NAMALWA (cell line): ENCODE data around the gene KCNA5.

ENCODE experiments used
- DNase-seq: peaks from one replicate; pipeline ENCODE4 v3.0.0-alpha.2; 2015; ENCODE audit warnings: low spot score

The KCNA5 gene

DNA sequence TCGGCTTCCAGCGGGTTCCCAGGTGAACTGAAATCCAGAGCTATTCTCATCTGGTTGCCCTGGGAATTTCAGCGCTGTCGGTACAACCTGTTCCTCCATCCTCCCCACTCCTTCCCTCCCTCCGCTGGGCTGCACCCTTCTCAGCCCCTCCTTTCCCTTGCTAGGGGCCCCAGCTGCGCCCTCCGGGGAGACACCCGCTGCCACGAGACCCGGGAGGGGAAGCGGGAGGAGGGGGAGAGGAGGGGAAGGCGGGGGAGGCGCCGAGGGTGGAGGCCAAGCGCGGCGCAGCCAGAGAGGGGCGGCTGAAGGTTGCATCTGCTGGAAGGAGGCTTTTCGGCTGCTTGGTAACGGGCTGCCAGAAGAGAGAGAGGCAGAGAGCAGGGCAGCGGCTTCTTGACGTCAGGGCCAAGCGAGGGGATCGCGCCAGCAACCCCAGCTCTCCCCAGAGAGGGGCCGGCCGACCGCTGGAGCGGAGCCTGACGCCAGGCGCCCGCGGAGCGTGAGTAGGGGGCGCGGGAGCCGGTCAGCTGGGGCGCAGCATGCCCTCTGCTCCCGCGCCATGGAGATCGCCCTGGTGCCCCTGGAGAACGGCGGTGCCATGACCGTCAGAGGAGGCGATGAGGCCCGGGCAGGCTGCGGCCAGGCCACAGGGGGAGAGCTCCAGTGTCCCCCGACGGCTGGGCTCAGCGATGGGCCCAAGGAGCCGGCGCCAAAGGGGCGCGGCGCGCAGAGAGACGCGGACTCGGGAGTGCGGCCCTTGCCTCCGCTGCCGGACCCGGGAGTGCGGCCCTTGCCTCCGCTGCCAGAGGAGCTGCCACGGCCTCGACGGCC, at the start of gene KCNA5:
Gene KCNA5 (plus strand): TSS at position 291 of the 831 bp plus-strand sequence. CDS start 269 bp downstream, at position 560.
- no peak for DNase-seq

- no peak for DNase-seq
Measured at GRCh38 chr12:4994622-4995021, 49.1 kb upstream of the KCNA5 start.

GRCh38 chr12:4996714-4997113, 47.0 kb upstream of the KCNA5 start:
- no peak for DNase-seq

GRCh38 chr12:4997939-4998338, 45.7 kb upstream of the KCNA5 start:
- no peak for DNase-seq

DNA sequence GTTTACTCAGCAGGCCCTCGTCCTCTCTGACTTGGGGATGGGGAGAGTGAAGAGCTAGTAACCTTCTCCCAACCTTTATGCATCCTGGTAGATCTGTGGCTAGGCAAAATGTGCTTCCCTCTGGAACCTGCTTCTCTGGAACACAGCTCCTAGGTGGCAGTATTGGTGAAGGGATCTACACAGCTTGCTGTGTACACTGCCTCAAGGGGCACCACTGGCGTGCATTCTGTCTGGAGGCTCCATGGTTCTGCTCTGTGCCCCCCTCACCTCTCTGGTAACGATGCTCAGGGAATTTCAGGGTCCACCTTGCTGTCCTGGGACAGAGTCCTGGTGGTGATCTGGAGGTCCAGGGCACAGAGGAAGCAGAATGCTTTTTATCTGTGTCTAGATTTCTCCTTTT, 43.5 kb upstream of the KCNA5 start:
- DNase-seq = no peak

DNA sequence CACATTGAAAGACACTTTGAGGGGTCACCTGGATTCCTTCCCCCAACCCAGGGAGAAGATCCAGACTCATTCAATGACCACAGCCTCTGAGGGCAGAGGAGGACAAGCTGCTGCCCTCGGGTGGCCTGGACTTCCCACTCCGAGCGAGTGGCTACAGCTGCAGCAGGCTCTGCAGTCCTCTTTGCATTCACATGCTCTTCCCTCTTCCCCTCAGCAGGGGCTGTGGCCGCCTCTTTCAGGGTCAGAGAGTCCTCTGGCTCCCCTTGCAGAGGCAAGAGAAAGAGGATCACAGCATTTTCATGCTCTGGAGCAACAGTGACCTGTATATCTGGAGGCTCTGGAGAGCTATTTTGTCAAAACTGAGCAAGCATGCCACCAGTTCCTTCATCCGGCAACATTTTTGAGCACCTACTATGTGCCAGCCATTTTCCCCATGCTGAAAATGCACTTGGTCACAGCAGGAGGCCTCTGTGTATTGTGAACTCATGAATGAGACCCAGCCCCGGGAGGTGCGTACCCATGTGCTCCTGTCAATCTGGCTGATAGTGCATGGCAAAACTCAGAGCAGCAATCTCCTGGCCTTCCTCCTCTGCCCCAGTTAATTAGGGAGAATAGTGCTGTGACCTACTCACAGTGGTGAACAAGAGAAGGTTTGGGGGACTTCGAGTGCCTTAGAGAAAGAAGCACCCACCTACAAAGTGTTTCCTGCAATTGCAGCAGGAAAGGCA, 42.9 kb upstream of the KCNA5 start:
- DNase-seq = no peak

- peak; percentile 75 for DNase-seq
Measured at GRCh38 chr12:5003025-5003666, 40.5 kb upstream of the KCNA5 start.

- DNase-seq = no peak
Measured at GRCh38 chr12:5008661-5009060, 35.0 kb upstream of the KCNA5 start.

DNA sequence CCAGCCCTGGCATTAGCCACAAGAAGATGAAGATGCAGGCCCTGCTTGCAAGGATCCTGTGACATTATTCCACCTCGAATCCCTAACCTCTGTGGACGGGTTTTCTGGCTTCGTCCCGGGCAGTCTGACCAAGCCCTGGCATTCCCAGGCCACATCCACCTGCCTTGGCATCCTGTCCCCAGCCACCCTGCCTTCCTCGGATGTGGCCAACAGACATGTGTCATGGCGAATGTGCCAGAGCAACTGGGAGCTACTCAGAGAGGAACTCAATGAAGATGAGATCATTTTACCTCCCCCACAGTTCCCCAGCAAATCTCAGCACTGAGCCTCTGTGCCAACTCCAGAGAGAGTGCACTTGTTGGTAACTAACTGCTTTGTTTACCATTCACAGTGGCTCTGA, 33.5 kb upstream of the KCNA5 start:
- DNase-seq = no peak

DNA sequence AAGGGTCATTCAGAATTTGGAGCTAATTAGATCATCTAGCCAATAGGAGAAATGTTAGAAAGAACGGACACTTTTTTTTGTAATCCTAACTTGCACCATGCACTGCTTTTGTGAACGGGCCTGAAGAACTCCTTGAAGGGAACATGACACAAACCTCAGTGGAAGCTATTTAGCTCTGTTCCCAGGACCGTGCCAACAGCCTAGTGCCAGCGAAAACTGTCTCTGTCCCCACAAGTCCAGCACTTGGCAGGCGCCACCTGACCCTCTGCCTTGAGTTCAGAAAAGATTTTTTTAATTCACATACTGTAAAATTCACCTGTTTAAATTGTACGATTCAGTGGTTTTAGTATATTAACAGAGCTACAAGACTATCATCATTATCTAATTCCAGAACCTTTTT, 31.3 kb upstream of the KCNA5 start:
- no peak for DNase-seq

- no peak for DNase-seq
Measured at GRCh38 chr12:5013266-5013730, 30.4 kb upstream of the KCNA5 start.

- DNase-seq = no peak
Measured at GRCh38 chr12:5014269-5014668, 29.4 kb upstream of the KCNA5 start.

- DNase-seq = no peak
Measured at GRCh38 chr12:5015711-5016492, 27.8 kb upstream of the KCNA5 start.

- DNase-seq = no peak
Measured at GRCh38 chr12:5016526-5016925, 27.2 kb upstream of the KCNA5 start.

- no peak for DNase-seq
Measured at GRCh38 chr12:5017638-5018348, 25.9 kb upstream of the KCNA5 start.

- no peak for DNase-seq
Measured at GRCh38 chr12:5018677-5019076, 25.0 kb upstream of the KCNA5 start.

DNA sequence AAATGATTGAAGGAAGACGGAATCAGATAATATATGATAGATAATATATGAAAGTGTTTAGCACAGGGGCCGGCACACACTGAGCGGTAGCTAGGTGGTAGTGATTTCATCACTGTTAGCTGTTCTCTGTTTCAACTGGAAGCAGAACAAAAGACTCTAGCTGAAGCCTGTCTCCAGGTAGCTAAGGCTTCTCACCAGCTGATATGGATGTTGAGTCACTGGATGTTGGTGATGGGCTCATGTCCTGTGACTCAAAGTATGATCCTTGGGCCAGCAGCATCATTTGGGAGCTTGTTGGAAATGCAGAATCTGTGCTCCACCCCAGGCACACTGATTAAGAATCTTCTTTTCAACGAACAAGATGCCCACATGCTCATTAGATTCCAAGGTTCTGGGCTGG, 21.7 kb upstream of the KCNA5 start:
- no peak for DNase-seq

GRCh38 chr12:5022465-5023061, 21.1 kb upstream of the KCNA5 start:
- peak; percentile 64 for DNase-seq

DNA sequence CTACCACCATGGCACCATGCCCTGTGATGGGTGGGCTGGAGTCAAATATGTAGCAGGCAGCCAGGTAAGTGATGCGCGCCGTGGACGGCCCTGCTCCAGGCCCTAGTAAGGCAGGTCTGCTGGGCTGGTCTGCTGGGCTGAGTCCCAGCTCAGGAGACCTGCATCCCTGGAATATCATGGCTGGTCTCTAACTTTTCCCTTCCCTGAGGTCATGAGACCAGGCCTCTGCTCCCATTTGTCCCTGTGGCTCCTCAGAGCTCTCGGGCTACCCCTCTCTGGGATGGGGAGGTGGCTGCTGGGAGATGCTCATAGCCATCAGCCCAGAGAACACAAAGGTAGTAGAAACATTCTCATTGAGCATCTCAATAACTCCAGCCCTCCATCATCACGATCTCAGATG, 19.8 kb upstream of the KCNA5 start:
- DNase-seq = no peak

DNA sequence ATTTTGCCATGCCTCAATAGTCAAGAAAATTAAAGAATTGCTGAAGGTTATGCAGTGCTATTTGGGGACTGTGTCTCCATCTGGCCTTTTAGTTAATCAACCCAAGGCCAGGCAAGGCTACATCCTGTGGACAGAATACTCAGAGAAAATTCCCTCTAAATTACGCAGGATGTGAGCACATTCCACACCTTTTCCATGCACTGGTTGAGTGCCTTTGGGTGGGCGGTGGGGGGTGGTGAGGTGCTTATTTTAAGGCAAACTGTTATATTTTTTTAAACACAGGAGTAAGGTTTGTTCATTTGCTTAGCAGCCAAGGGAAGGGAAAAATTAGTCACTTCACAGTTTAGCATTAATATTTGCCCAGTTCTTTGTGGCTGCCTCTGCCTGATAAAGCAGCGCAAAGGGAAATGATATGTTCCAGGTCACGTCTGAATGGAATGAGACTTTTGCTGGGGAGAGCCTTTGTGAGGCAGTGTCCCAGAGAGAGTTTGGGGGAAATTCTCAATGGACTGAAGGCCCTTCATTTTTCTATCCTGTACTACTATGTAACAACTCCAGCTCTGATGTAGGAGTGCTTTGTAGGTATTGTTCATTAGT, 17.2 kb upstream of the KCNA5 start:
- DNase-seq = no peak
